ENCODE data around the gene CHI3L1.

CHI3L1 gene

DNA sequence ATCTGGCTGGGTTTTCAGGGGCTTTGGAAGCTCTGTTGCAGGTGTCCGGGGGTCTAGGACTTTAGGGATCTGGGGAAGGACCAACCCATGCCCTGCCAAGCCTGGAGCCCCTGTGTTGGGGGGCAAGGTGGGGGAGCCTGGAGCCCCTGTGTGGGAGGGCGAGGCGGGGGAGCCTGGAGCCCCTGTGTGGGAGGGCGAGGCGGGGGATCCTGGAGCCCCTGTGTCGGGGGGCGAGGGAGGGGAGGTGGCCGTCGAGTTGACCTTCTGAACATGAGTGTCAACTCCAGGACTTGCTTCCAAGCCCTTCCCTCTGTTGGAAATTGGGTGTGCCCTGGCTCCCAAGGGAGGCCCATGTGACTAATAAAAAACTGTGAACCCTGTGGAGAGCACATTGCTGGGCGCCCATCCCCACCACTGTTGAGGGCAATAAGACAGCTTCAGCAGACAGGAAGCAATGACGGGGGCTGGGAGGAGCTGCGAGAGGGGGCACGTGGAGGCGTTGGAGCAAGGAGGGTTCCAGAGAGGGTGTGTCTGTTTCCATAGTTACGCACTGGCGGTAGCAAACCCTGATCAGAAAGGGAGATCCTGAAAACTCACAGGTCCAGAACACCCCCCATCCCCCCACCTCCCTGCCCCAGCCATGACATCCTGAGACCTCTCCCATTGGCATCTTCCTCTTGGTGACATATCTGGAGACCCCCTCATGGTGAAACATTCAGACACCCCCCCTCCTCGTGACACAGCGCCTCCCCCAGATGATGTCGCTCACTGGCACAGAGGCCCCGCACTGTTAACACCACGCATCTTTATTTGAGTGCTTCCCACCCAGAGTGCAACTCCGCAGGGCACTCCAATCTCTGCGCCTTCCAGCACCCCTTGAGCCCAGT, 19.2 kb downstream of the CHI3L1 start:
- Histone ChIP-seq H3K4me3 (ENCODE audit: low read length in 2 of 2) (no peak overlapping the region), H3K27ac (ENCODE audit: low read length) (no peak overlapping the region), H3K4me1 (ENCODE audit: control insufficient read depth, insufficient read depth, low read length) (no peaks in the 10 kb centered on the region), H3K36me3 (ENCODE audit: control insufficient read depth in 2 of 2, insufficient read depth in 2 of 2, low read length in 2 of 2) (no peaks in the 10 kb centered on the region), H3K27me3 (ENCODE audit: control insufficient read depth in 1 of 2, insufficient read depth in 2 of 2, low read length in 2 of 2) (peaks cover 0 to 3% of the 10 kb centered on the region in 2 donors), H3K9ac (ENCODE audit: low read length in 2 of 2) (no peak overlapping the region), H3K9me3 (ENCODE audit: control insufficient read depth in 2 of 2, low read length in 2 of 2) (no peaks in the 10 kb centered on the region)

DNA sequence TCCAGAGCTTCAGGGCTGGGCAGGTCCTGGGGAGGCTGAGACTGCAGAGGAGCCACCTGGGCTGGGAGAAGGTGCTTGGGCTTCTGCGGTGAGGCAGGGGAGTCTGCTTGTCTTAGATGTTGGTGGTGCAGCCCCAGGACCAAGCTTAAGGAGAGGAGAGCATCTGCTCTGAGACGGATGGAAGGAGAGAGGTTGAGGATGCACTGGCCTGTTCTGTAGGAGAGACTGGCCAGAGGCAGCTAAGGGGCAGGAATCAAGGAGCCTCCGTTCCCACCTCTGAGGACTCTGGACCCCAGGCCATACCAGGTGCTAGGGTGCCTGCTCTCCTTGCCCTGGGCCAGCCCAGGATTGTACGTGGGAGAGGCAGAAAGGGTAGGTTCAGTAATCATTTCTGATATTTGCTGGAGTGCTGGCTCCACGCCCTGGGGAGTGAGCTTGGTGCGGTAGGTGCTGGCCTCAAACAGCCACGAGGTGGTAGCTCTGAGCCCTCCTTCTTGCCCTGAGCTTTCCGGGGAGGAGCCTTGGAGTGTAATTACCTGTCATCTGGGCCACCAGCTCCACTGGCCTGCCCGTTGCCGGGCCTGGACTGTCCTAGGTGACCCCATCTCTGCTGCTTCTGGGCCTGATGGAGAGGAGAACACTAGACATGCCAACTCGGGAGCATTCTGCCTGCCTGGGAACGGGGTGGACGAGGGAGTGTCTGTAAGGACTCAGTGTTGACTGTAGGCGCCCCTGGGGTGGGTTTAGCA, 20.1 kb downstream of the CHI3L1 start:
- Histone ChIP-seq H3K9me3 (ENCODE audit: control insufficient read depth in 2 of 2, low read length in 2 of 2) (no peaks in the 10 kb centered on the region), H3K36me3 (ENCODE audit: control insufficient read depth in 2 of 2, insufficient read depth in 2 of 2, low read length in 2 of 2) (no peaks in the 10 kb centered on the region), H3K27ac (ENCODE audit: low read length) (no peak overlapping the region), H3K9ac (ENCODE audit: low read length in 2 of 2) (no peak overlapping the region), H3K4me3 (ENCODE audit: low read length in 2 of 2) (no peak overlapping the region), H3K4me1 (ENCODE audit: control insufficient read depth, insufficient read depth, low read length) (no peaks in the 10 kb centered on the region), H3K27me3 (ENCODE audit: control insufficient read depth in 1 of 2, insufficient read depth in 2 of 2, low read length in 2 of 2) (peaks cover 3 to 5% of the 10 kb centered on the region in 2 donors)

DNA sequence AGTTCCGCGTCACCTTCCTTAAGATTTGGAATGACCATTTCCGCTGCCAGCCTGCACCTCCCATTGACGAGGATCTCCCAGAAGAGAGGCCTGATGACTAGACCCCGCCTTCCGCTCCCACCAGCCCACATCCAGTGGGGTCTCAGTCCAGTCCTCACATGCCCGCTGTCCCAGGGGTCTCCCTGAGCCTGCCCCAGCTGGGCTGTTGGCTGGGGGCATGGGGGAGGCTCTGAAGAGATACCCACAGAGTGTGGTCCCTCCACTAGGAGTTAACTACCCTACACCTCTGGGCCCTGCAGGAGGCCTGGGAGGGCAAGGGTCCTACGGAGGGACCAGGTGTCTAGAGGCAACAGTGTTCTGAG, 20.7 kb downstream of the CHI3L1 start:
- no peaks in the 10 kb centered on the region for H3K36me3 ChIP-seq (ENCODE audit: control insufficient read depth in 2 of 2, insufficient read depth in 2 of 2, low read length in 2 of 2)
- H3K4me1 ChIP-seq (ENCODE audit: control insufficient read depth, insufficient read depth, low read length): no peaks in the 10 kb centered on the region
- no peak overlapping the region for H3K9ac ChIP-seq (ENCODE audit: low read length in 2 of 2)
- no peak overlapping the region for H3K27ac ChIP-seq (ENCODE audit: low read length)
- H3K27me3 ChIP-seq (ENCODE audit: control insufficient read depth in 1 of 2, insufficient read depth in 2 of 2, low read length in 2 of 2): peaks cover 3 to 5% of the 10 kb centered on the region in 2 donors
- no peaks in the 10 kb centered on the region for H3K9me3 ChIP-seq (ENCODE audit: control insufficient read depth in 2 of 2, low read length in 2 of 2)
- H3K4me3 ChIP-seq (ENCODE audit: low read length in 2 of 2): no peak overlapping the region

DNA sequence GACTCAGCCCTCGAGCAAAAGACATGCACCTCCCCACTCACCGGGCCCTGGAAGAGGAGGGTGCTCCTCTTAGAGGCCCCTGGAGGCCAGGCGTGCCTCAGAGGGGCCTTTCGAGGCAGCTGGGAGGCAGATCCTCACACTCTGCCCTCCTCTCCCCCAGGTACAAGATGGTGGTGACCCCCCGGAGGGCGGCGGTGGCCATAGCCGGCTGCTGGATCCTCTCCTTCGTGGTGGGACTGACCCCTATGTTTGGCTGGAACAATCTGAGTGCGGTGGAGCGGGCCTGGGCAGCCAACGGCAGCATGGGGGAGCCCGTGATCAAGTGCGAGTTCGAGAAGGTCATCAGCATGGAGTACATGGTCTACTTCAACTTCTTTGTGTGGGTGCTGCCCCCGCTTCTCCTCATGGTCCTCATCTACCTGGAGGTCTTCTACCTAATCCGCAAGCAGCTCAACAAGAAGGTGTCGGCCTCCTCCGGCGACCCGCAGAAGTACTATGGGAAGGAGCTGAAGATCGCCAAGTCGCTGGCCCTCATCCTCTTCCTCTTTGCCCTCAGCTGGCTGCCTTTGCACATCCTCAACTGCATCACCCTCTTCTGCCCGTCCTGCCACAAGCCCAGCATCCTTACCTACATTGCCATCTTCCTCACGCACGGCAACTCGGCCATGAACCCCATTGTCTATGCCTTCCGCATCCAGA, 21.3 kb downstream of the CHI3L1 start:
- no peaks in the 10 kb centered on the region for H3K4me1 ChIP-seq (ENCODE audit: control insufficient read depth, insufficient read depth, low read length)
- no peak overlapping the region for H3K9ac ChIP-seq (ENCODE audit: low read length in 2 of 2)
- H3K27ac ChIP-seq (ENCODE audit: low read length): no peak overlapping the region
- no peak overlapping the region for H3K4me3 ChIP-seq (ENCODE audit: low read length in 2 of 2)
- H3K9me3 ChIP-seq (ENCODE audit: control insufficient read depth in 2 of 2, low read length in 2 of 2): no peaks in the 10 kb centered on the region
- peaks cover 3 to 5% of the 10 kb centered on the region in 2 donors for H3K27me3 ChIP-seq (ENCODE audit: control insufficient read depth in 1 of 2, insufficient read depth in 2 of 2, low read length in 2 of 2)
- H3K36me3 ChIP-seq (ENCODE audit: control insufficient read depth in 2 of 2, insufficient read depth in 2 of 2, low read length in 2 of 2): no peaks in the 10 kb centered on the region

DNA sequence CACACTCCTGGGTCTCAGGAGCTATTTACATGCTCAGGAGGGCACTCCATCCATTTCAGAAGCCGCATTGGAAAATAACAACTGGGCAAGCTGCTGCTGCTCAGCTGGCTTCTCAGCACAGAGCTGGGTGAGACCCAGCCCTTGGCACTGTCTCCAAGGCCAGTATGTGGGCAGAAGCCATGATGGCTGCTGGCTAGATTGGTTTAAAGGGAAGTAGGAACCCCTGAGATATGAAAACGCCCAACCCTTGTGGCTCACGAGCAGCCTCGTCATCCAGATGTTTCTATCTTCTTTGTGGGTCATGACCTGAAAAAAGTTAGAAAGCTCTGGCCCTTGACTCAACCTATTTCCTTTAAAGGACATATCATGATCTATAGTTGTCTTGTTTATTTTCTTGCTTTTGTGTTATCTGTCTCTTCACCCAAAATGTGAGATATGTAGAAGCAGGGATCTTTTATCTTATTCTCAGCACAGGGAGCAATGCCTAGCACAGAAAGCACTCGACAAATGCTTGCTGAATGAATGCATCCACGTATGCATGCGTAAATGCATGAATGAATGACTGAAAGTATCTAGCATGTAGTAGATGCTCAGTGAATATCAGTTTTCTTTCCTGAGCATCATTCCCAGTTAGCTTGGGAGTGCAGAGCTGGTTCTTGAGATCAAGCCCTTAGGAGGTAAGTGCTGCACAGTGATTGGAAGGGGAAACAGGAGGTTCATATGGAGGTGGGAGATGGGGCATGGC, 22.4 kb downstream of the CHI3L1 start:
- no peaks in the 10 kb centered on the region for H3K9me3 ChIP-seq (ENCODE audit: control insufficient read depth in 2 of 2, low read length in 2 of 2)
- H3K9ac ChIP-seq (ENCODE audit: low read length in 2 of 2): no peak overlapping the region
- peaks cover 3 to 7% of the 10 kb centered on the region in 2 donors for H3K27me3 ChIP-seq (ENCODE audit: control insufficient read depth in 1 of 2, insufficient read depth in 2 of 2, low read length in 2 of 2)
- H3K4me3 ChIP-seq (ENCODE audit: low read length in 2 of 2): no peak overlapping the region
- no peaks in the 10 kb centered on the region for H3K36me3 ChIP-seq (ENCODE audit: control insufficient read depth in 2 of 2, insufficient read depth in 2 of 2, low read length in 2 of 2)
- no peaks in the 10 kb centered on the region for H3K4me1 ChIP-seq (ENCODE audit: control insufficient read depth, insufficient read depth, low read length)
- H3K27ac ChIP-seq (ENCODE audit: low read length): no peak overlapping the region

DNA sequence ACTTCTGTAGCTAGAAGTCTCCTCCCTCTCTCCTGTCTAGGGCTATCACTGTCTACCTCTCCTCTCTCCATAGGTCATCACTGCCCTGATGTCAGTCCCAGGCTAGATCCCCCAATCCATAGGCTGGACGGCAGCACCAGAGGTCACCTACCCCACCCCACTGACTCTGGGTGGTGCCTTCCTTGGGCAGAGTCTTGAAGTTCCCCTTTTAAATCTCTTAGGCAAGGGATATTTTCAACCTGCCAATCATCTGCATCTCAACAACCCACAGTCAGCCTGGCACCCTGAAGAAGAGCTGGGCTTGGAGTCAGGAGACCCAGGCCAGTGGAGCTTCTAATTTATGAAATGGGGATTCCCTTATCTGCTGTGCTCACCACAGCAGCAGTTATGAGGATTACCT, 24.1 kb downstream of the CHI3L1 start:
- no peaks in the 10 kb centered on the region for H3K9me3 ChIP-seq (ENCODE audit: control insufficient read depth in 2 of 2, low read length in 2 of 2)
- H3K9ac ChIP-seq (ENCODE audit: low read length in 2 of 2): no peak overlapping the region

DNA sequence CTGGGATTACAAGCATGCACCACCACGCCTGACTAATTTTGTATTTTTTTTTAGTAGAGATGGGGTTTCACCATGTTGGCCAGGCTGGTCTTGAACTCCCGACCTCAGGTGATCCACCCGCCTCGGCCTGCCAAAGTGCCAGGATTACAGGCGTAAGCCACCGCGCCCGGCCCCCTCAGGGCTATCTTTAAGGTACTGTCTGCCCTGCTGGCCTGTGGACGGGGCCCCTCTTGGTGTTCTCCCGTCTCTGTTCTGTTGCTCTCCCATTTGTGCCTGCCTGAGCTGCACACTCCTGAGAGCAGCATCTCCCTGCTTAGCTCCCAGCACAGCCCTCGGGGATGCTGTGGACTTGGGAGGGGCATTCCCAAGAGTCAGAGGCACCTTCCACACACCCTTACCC, 24.8 kb downstream of the CHI3L1 start:
- Histone ChIP-seq H3K4me1 (ENCODE audit: control insufficient read depth, insufficient read depth, low read length) (no peaks in the 10 kb centered on the region), H3K4me3 (ENCODE audit: low read length in 2 of 2) (no peak overlapping the region), H3K27ac (ENCODE audit: low read length) (no peak overlapping the region), H3K9ac (ENCODE audit: low read length in 2 of 2) (no peak overlapping the region), H3K9me3 (ENCODE audit: control insufficient read depth in 2 of 2, low read length in 2 of 2) (no peaks in the 10 kb centered on the region), H3K36me3 (ENCODE audit: control insufficient read depth in 2 of 2, insufficient read depth in 2 of 2, low read length in 2 of 2) (no peaks in the 10 kb centered on the region), H3K27me3 (ENCODE audit: control insufficient read depth in 1 of 2, insufficient read depth in 2 of 2, low read length in 2 of 2) (peaks cover 3 to 7% of the 10 kb centered on the region in 2 donors)

More for the DNA sequence above, 24.1 kb downstream of the CHI3L1 start:
- H3K36me3 ChIP-seq (ENCODE audit: control insufficient read depth in 2 of 2, insufficient read depth in 2 of 2, low read length in 2 of 2): no peaks in the 10 kb centered on the region
- no peak overlapping the region for H3K4me3 ChIP-seq (ENCODE audit: low read length in 2 of 2)
- H3K27ac ChIP-seq (ENCODE audit: low read length): no peak overlapping the region
- H3K4me1 ChIP-seq (ENCODE audit: control insufficient read depth, insufficient read depth, low read length): no peaks in the 10 kb centered on the region
- peaks cover 3 to 7% of the 10 kb centered on the region in 2 donors for H3K27me3 ChIP-seq (ENCODE audit: control insufficient read depth in 1 of 2, insufficient read depth in 2 of 2, low read length in 2 of 2)

DNA sequence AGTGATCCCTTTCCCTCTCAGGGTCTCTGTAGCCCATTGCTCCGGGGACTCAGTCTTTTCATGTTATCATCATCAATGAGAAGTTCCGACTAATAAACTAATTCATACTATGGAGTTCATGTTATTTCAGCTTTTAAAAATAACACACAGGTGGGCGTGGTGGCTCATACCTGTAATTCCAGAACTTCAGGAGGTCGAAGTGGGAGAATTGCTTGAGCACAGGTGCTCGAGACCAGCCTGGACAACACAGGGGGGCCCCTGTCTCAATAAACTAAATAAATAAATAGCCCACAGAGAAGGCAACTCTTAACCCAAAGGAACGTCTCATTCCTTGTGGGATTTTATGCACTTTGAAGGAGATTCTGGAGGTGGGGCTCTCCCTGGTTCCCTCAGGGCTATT, 25.3 kb downstream of the CHI3L1 start:
- peaks cover 3 to 7% of the 10 kb centered on the region in 2 donors for H3K27me3 ChIP-seq (ENCODE audit: control insufficient read depth in 1 of 2, insufficient read depth in 2 of 2, low read length in 2 of 2)
- H3K9ac ChIP-seq (ENCODE audit: low read length in 2 of 2): no peak overlapping the region
- H3K36me3 ChIP-seq (ENCODE audit: control insufficient read depth in 2 of 2, insufficient read depth in 2 of 2, low read length in 2 of 2): no peaks in the 10 kb centered on the region
- no peak overlapping the region for H3K27ac ChIP-seq (ENCODE audit: low read length)
- no peaks in the 10 kb centered on the region for H3K4me1 ChIP-seq (ENCODE audit: control insufficient read depth, insufficient read depth, low read length)
- no peaks in the 10 kb centered on the region for H3K9me3 ChIP-seq (ENCODE audit: control insufficient read depth in 2 of 2, low read length in 2 of 2)
- H3K4me3 ChIP-seq (ENCODE audit: low read length in 2 of 2): no peak overlapping the region

DNA sequence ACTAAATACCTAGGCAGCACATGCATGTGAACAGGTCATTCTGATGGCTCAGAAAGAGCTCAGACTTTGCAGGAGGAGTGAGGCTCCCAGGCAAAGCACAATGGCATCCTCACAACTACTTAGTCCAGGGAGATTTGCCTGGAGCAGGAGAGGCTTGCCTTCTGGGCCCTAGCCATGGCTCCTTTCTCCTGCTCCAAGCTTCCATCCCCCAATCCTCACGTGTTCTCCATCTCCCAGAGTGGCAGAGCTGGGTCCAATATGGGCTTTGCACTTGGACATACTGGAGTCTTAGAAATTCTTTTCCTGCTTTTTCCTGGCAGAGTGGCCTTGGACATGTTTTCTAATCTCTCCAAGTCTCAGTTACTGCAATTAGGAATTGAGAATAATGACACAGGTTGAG, 26.7 kb downstream of the CHI3L1 start:
- Histone ChIP-seq H3K36me3 (ENCODE audit: control insufficient read depth in 2 of 2, insufficient read depth in 2 of 2, low read length in 2 of 2) (no peaks in the 10 kb centered on the region), H3K27ac (ENCODE audit: low read length) (no peak overlapping the region), H3K9ac (ENCODE audit: low read length in 2 of 2) (no peak overlapping the region), H3K4me3 (ENCODE audit: low read length in 2 of 2) (no peak overlapping the region), H3K27me3 (ENCODE audit: control insufficient read depth in 1 of 2, insufficient read depth in 2 of 2, low read length in 2 of 2) (peaks cover 3 to 7% of the 10 kb centered on the region in 2 donors), H3K9me3 (ENCODE audit: control insufficient read depth in 2 of 2, low read length in 2 of 2) (no peaks in the 10 kb centered on the region), H3K4me1 (ENCODE audit: control insufficient read depth, insufficient read depth, low read length) (no peaks in the 10 kb centered on the region)

DNA sequence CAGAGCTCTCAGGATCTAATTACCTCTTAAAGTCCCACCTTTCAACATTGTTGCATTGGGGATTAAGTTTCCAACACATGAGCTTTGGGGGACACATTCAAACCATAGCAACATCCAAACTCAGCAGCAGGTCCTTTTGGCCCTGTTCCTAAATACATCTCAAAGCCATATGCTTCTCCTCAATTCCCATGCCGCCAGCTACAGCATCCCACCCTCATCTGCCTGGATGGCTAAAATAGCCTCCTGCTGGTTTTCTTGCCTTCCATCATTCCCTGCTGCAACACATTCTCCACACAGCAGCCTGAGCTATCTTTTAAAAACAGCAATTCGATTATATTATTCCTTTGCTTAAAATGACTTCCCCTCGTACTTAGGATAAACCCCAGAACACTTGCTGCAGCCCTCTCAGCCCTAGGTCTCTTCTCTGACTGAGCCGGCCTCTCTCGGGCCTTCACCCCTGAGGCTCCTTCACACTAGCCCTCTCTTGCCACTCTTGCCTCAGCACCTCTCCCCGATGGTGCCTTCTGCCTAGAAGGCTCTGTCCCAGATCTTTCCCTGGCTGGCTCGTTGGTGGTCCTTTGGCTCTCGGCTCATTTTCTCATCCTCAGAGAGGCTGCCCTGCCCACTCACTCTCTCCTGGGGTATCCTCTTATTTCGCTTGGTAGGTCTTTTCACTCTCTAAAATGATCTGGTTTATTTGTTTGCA, 27.4 kb downstream of the CHI3L1 start:
- H3K27me3 ChIP-seq (ENCODE audit: control insufficient read depth in 1 of 2, insufficient read depth in 2 of 2, low read length in 2 of 2): peaks cover 3 to 7% of the 10 kb centered on the region in 2 donors
- H3K4me1 ChIP-seq (ENCODE audit: control insufficient read depth, insufficient read depth, low read length): no peaks in the 10 kb centered on the region
- H3K36me3 ChIP-seq (ENCODE audit: control insufficient read depth in 2 of 2, insufficient read depth in 2 of 2, low read length in 2 of 2): no peaks in the 10 kb centered on the region
- no peak overlapping the region for H3K27ac ChIP-seq (ENCODE audit: low read length)
- no peak overlapping the region for H3K4me3 ChIP-seq (ENCODE audit: low read length in 2 of 2)
- H3K9me3 ChIP-seq (ENCODE audit: control insufficient read depth in 2 of 2, low read length in 2 of 2): no peaks in the 10 kb centered on the region
- H3K9ac ChIP-seq (ENCODE audit: low read length in 2 of 2): no peak overlapping the region
